Measurements from ENCODE around the gene KANK4.
"Not testable (repeated sequence)": the region's sequence is repeated elsewhere in the genome, so short reads cannot be mapped to it uniquely, and the experiment has no call there.

The KANK4 gene

DNA sequence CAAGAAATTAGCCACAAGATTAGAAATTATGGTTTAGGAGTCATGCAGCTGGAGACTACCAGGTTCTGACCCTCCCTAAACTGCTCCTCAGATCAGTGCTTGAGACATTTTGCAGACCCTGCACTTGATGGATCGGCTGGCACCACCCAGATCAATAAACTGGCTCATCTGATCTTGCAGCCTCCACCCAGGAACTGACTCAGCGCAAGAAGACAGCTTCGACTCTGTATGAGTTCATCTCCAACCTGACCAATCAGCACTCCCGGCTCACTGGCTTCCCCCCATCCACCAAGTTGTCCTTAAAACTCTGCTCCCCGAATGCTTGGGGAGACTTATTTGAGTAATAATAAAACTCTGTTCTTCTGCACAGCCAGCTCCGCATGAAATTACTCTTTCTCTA lies 84.5 kb downstream of the KANK4 start:
- no peak for DNase-seq

DNA sequence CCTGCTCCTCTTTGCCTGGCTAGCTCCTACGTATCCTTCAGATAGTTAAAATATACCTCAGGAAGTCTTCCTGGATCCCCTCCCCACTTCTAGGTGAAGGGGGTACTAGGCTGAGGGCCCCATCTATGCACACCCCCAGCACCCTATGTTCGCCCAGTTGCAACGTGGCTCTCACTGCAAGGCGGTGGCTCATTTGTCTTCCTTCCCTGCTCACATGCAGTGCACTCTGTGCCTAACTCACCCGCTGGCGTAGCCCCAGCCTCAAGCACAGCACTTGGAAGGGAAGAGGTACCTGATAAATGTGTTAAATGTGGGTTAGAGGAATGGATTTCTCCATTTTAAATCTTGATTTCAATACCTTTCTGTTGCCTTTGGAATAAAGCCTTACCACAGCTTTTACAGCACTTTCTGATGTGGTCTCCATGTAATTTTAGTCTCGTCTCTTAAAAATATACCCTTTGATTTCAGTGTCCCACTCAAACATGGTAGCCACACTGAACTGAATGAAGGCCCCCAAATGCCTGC lies 85.2 kb downstream of the KANK4 start:
- DNase-seq, result no peak

DNA sequence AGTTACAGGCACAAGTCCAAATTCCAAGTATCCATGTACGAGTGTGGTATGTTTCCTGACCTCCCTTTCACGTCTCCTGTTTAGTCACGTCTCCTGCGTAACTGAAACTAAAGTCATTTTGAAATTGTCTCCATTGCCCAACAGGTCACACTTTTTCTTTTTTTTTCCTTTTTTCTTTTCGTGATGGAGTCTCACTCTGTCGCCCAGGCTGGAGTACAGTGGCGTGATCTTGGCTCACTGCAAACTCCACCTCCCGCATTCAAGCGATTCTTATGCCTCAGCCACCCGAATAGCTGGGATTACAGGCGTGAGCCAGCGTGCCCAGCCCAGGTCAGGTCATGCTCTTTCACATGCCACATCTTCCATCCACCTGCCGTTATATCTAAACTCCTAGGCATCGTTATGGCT lies 86.4 kb downstream of the KANK4 start:
- no peak for DNase-seq

DNA sequence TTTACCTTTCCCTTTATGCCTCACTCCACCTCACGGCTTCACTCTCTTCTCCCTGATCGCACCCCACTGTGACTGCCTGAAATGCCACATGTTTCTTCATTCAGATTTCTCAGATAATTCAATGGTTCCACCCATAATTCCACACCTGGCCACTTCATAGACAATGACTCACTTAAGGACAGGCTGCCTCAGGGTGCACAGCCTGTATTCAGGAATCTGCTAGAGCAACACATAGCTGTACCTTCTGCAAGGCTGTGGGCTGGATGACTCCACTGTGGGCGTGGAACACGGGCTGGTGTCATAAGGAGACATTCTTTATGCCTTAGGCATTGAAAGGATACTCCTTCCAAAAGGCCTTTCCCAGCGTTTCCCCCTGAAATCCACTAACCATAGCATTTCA lies 88.5 kb downstream of the KANK4 start:
- no peak for DNase-seq

DNA sequence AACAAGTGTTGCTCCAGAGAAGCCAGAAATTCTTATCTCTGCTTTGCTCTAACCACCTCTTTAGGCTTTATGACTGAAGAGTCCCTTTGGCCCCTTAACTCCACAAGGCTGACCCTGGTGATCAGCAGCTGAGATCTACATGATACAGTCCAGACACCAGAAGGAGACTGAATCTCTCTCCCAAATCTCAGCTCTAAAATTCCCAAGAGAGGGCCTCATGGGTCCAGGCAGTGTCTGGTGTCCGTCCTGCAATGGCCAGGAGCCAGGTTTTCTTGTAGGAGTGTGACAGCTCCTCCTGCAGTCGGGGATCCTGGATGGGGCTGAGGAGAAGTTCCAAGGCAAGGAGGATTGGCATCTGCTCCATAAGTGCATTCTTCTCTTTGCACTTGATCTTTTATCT lies 89.3 kb downstream of the KANK4 start:
- DNase-seq, result no peak

DNA sequence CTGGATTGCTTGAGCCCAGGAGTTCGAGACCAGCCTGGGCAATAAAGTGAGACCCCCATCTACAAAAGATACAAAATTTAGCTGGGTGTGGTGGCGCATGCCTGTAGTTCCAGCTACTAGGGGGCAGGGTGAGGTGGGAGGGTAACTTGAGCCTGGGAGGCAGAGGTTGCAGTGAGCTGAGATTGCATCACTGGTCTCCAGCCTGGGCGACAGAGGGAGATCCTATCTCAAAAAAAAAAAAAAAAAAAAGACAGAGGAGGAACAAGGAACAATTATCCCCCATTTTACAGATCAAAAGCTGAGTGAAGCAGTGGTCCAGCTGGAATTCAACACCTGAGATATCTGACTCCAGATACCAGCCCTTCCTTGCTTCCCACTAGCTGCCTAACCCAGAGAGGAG lies 89.8 kb downstream of the KANK4 start:
- no peak for DNase-seq

DNA sequence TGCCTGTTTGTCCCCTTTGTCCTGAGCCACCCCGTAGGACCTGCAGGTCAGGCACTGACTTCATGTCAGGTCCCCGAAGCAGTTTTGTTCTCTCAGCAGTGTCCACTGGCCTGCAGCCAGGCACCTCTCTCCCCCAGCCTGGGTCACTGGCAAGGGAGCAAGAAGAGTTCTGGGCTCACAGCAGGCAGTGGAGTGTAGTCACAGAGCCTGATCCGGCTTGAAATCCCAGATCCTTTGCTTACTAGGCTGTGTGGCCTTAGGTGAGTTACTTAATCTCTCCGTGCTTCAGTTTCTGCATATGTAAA lies 90.4 kb downstream of the KANK4 start:
- DNase-seq, result no peak

DNA sequence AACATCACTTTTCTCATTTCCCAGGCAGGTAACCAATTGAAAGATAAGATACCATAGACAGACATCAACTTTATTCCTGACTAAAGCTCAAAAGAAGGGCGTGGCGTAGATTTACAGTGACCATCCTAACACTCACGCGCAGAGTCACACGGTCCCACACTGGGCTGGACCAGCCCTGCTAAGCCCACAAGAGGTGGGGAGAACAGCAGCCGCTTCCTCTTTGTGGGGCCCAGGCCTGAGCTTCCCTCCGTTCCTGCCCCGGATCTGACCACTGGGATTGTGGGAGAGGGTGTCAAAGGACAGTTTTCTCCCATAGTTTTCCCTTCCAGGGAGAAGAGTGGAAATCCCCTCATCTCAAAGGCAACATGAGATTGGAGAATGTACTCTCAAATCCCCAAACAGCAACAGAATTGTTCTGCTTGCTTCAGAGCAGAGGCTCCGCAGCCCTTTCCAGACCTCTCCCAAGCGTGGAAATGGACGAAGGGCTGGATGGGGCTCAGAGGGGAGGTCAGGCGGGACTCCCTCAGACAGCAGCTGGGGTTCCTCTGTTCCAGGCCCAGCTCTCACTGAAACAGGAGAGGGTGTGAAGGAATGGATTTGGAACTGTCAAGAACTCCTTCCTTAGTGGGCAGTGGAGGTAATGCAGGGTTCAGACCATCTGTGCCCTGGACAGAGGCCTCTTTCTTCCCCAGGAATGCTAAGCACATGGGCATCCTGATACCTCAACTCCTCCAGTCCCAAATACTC lies 90.9 kb downstream of the KANK4 start:
- no peak for DNase-seq

DNA sequence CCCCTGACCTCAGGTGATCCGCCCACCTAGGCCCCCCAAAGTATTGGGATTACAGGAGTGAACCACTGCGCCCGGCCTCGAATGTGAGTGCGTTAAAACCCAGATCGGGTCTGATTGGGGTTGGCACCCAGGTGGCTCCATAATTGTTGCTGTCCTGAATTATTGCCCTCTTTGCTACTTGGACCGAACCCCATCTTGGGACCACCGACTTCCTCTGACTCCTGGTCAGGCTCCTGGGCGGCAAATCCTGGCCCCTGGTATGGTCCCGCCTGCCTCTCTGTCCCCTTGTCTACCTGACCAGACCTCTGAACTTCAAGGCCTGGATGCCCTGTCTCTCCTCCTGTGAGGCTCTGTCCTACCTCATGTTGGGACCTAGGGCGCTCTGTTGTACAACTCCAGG lies 91.7 kb downstream of the KANK4 start:
- DNase-seq, result no peak

DNA sequence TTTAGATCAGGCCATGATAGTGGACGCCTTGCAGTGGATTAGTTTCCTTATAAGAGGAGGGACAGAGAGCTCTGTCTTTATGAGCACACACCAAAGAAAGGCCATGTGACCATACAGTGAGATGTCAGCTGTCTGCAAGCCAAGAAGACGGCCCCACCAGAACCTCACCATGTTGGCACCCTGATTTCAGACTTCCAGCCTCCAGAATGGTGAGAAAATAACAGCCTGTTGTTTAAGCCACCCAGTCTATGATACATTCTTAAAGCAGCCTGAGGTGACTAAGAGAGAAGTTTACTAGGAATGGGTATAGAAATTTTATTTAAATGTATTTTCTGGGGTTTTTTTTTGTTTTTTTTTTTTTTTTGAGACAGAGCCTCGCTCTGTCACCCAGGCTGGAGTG lies 95.1 kb downstream of the KANK4 start:
- no peak for DNase-seq

DNA sequence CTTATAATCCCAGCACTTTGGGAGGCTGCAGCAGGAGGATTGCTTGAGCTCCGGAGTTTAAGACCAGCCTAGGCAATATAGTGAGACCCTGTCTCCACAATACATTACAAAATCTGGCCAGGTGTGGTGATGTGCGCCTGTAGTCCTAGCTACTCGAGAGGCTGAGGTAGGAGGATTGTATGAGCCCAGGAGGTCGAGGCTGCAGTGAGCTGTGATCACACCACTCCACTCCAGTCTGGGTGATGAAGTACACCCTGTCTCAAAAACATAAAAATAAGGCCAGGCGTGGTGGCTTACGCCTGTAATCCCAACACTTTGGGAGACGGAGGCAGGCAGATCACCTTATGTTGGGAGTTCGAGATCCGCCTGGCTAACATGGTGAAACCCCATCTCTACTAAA lies 96.9 kb downstream of the KANK4 start:
- DNase-seq, result no peak

DNA sequence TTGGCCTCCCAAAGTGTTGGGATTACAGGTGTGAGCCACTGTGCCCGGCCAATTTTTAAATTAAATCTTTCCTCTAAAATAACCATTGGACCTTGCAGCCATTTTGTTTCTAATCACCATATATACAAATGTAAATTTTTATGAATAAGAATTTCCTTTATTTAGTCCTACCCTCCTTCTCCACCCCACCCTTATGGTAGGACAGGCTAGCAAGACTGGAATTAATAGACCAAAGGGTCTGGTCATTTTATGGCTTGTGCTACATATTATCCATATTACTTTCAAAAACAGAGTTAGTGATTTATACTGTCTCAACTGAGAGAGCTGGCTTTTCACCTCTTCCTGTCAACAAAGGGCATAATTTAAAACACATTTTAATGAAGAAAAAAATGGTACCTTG lies 98.1 kb downstream of the KANK4 start:
- no peak for DNase-seq

DNA sequence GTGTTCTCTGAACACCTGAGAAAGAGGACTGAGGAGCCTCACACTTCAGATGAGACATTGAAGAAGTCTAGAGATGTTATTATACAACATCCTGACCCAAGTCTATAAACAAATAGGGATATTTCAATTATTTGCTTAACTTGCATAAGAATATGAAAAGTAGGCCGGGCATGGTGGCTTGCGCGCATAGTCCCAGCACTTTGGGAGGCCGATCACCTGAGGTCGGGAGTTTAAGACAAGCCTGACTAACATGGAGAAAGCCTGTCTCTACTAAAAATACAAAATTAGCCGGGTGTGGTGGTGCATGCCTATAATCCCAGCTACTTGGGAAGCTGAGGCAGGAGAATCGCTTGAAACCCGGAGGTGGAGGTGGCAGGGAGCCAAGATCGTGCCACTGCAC lies 98.8 kb downstream of the KANK4 start:
- not testable (repeated sequence) for DNase-seq

DNA sequence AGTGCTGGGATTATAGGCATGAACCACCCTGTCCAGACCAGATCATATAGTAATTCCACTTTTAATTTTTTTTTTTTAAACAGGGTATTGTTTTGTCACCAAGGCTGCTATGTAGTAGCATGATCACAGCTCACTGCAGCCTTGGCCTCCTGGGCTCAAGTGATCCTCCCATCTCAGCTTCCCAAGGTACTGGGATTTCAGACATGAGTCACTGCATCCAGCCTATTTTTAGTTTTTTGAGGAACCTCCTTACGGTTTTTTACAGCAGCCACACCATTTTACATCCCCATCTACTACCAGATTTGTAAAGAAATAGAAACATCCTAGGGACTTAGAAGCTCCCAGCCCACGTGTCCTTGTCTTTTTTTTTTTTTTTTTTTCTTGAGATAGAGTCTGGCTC lies 100.6 kb downstream of the KANK4 start:
- DNase-seq, result no peak

DNA sequence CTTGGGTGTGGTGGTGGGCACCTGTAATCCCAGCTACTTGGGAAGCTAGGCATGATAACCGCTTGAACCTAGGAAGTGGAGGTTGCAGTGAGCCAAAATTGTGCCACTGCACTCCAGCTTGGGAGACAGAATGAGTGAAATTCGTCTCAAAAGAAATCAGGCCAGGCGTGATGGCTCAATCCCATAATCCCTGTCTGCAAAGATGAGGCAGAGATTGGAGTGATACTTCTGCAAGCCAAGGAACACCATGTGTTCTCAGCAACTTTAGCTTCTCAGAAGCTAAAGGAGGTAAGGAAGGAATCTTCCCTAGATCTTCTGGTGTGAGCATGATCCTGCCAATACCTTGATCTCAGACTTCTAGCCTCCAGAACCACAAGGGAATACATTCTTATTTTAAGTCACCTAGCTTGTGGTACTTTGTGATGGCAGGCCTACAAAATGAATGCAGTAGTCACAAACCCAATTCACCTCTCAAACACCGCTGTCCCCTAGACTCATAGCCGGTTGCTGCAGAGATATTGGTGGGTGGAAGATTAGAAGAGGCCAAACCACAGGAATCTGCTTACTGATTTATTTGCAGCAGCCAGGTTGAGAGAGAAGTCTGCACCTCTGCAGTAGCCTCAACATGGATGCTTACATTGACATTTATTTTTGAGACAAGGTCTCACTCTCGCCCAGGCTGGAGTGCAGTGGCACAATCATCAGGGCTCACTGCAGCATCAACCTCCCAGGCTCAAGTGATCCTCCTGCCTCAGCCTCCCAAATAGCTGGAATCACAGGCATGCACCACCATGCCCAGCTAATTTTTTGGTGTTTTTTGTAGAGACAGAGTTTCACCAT lies 105.9 kb downstream of the KANK4 start:
- DNase-seq, result no peak

DNA sequence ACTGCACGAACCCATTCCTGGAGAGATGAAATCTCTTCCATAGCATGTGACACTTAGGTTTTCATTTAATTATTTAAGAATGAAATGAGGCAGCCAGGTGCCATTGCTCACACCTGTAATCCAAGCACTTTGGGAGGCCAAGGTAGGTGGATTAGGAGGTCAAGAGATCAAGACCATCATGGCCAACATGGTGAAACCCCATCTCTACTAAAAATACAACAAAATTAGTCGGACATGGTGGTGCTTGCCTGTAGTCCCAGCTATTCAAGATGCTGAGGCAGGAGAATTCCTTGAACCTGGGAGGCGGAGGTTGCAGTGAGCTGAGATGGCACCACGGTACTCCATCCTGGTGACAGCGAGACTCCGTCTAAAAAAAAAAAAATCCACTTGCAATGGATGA lies 106.8 kb downstream of the KANK4 start:
- DNase-seq, result no peak

DNA sequence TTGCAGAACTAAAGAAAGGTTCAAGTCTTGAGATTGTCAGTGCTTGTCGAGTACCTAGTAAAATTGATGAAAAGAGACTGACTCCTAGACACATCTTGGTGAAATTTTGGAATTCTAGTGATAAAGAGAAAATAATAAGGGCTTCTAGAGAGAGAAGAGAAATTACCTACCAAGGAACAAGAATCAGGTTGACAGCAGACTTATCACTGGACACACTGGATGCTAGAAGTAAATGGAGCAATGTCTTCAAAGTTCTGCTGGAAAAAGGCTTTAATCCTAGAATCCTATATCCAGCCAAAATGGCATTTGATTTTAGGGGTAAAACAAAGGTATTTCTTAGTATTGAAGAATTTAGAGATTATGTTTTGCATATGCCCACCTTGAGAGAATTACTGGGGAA lies 108.3 kb downstream of the KANK4 start:
- DNase-seq, result no peak

DNA sequence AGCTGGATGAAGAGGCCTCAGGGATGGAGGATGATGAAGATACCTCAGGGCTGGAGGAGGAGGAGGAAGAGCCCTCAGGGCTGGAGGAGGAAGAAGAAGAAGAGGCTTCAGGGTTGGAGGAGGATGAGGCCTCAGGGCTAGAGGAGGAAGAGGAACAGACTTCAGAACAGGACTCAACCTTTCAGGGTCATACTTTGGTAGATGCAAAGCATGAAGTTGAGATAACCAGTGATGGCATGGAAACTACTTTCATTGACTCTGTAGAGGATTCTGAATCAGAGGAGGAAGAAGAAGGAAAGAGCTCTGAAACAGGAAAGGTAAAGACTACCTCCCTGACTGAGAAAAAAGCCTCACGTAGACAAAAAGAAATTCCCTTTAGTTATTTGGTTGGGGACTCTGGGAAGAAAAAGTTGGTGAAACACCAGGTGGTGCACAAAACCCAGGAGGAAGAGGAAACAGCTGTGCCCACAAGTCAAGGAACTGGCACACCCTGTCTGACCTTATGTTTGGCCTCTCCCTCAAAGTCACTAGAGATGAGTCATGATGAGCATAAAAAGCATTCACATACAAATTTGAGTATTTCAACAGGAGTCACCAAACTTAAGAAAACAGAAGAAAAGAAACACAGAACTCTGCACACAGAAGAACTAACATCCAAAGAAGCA lies 109.2 kb downstream of the KANK4 start:
- no peak for DNase-seq

DNA sequence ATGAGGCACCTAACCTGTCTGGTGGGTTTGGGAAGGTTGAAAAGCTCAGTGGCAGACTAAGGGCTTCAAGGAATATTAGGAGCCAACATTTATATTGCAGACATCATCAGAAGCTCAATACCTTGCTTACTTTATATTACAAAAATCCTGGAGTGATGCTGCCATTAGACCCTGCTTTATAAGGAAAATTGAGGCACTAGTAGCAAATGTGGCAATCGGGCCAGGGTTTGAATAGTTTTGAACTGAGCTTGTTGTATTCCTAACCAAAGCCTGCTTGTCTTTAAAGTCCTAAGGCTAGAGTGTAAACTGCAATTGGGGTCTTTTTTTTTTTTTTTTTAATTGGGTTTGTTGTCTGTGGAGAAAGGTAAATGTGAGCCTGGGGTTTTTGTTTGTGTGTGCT lies 110.3 kb downstream of the KANK4 start:
- no peak for DNase-seq

DNA sequence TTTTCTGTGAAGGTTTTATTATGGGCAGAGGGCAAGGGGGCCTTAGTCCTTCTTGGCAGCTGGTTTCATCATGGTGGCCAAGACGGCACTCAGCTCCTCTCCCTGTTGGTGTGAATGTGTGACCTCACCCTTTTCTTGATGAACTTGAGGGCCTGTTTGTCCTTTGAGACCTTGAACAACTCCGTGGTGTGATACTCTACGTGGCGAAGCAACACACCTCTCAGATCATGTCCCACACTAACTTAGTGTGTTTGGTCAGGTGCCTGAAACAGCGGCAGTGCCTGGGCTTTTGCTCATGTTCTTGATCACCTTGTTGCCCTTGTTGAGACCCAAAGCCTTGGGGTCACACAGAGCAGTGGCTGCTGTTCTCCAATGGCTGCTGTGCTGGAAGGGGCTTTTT lies 111.1 kb downstream of the KANK4 start:
- no peak for DNase-seq

DNA sequence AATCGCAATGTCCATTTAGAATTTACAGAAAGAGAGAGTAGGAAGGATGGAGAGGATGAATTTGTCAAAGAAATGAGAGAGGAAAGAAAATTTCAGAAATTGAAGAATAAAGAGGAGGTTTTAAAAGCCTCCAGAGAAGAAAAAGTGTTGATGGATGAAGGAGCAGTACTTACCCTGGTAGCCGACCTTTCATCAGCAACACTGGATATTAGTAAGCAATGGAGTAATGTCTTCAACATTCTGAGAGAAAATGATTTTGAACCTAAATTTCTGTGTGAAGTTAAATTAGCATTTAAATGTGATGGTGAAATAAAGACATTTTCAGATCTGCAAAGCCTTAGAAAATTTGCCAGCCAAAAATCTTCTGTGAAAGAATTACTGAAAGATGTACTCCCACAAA lies 112.0 kb downstream of the KANK4 start:
- no peak for DNase-seq

DNA sequence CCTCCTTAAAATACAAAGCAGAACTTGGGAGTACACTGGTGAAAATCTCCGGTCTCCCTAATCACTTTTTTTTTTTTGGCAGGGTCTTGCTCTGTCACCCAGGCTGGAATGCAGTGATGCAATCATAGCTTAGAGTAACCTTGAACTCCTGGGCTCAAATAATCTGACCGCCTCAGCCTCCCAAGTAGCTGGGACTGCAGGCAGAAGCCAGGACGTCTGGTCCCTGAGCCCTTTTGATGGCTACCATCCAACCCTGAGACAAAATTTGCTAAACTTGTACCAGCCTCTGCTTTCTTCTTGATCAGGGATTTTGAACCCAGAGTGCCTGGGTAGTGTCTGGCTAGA lies 120.5 kb downstream of the KANK4 start:
- no peak for DNase-seq

DNA sequence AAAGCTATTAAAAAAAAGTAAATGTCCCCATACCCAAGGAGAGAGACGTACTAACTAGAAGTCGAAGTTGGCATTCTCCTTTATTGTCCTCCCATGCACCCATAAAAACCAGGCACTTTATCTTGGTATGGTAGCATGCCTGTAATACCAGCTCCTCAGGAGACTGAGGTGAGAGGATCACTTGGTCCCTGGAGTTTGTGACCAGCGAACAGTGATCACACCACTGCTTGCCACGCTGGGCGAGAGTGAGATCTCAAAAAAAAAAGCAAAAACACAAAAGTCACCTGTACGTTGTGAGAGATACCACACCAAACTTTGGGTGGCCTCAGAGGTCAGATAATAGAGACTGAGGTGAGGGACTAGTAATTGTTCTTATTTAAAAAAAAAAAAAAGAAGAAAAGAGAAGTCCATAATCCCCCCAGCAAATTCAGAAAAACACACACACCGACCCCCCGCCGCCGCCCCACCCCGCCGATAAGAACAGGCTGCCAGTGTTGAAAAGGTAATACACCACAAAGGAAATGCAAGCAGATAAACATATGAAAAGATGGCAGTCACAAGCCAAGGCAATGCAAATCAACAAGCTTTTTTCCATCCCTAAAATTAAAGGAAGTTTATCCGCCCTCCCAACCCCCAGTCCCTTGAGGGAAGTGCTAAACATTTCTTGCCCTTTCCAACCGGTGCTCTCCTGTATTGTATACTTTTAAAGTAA lies 121.0 kb downstream of the KANK4 start:
- DNase-seq, result no peak
